Activated CD4-positive, alpha-beta T cell treated with anti-CD3 and anti-CD28 coated beads, Interleukin-2, amount 10 ng/mL, durations not matched to agents 24 days and 14 days (primary cell): ENCODE measurements around the gene CDH1. TPM values are rescaled to one million over a fixed set of nuclear protein-coding genes. Genes with fewer than 3 reads are reported as not detected.
"Not testable (repeated sequence)": the region's sequence is repeated elsewhere in the genome, so short reads cannot be mapped to it uniquely, and the experiment has no call there.

Source experiments
- DNase-seq: peaks from one replicate; pipeline ENCODE4 v3.0.0; 2022
- H3K27ac Mint-ChIP-seq: one replicate; pipeline ENCODE4 v1.8.0; 2022; ENCODE audit warnings: mild to moderate bottlenecking, mixed read lengths
- H3K27me3 Mint-ChIP-seq: one replicate; pipeline ENCODE4 v1.8.0; 2022; ENCODE audit warnings: mixed read lengths
- H3K36me3 Mint-ChIP-seq: one replicate; pipeline ENCODE4 v1.8.0; 2022; ENCODE audit warnings: low read depth, mild to moderate bottlenecking, mixed read lengths
- H3K4me1 Mint-ChIP-seq: one replicate; pipeline ENCODE4 v1.8.0; 2021; ENCODE audit warnings: mixed read lengths
- H3K4me3 Mint-ChIP-seq: one replicate; pipeline ENCODE4 v1.8.0; 2022; ENCODE audit warnings: mild to moderate bottlenecking, moderate library complexity, mixed read lengths
- H3K9me3 Mint-ChIP-seq: one replicate; pipeline ENCODE4 v1.8.0; 2021; ENCODE audit warnings: mixed read lengths
- intact Hi-C: fragments of 100-400 bp; cut with micrococcal nuclease; formaldehyde crosslinking; loops from one replicate; pipeline ENCODE4 v1.15.1; 2023
- total RNA-seq: library from RNA; stranded (reverse); gene quantifications from 2 replicates; pipeline ENCODE4 v1.2.3, GENCODE V29; 2022

CDH1 gene
- total RNA-seq, 1 donor from 2014 or later = 1.4 TPM

DNA sequence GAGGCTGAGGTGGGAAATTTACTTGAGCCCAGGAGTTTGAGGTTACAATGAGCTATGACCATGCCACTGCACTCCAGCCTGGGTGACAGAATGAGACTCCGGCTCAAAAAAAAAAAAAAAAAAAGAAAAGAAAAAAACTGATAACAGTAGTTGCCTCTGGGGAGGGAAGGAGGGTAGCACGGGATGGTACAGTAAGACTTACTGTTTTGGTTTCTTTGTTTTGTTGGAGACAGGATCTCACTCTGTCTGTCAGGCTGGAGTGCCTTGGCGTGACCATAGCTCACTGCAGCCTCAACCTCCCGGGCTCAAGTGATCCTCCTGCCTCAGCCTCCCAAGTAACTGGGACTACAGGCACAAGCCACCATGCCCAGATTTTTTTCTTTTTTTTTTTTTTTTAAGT is 20.6 kb upstream of the CDH1 start:
- intact Hi-C loops, DNase-seq, H3K4me3 Mint-ChIP-seq, H3K27me3 Mint-ChIP-seq, H3K27ac Mint-ChIP-seq, H3K9me3 Mint-ChIP-seq, H3K36me3 Mint-ChIP-seq: not testable (repeated sequence)
- peaks cover 12% of the 10 kb centered on the region for H3K4me1 Mint-ChIP-seq

- no peak for DNase-seq
- intact Hi-C loops = no loop called here
- Mint-ChIP-seq H3K36me3 (no peaks in the 10 kb centered on the region), H3K4me3 (no peak overlapping the region), H3K27ac (no peak overlapping the region), H3K27me3 (peaks cover 3% of the 10 kb centered on the region), H3K9me3 (peaks cover 3% of the 10 kb centered on the region), H3K4me1 (peaks cover 9% of the 10 kb centered on the region)
Observed at GRCh38 chr16:68717684-68718083, 19.4 kb upstream of the CDH1 start.

DNA sequence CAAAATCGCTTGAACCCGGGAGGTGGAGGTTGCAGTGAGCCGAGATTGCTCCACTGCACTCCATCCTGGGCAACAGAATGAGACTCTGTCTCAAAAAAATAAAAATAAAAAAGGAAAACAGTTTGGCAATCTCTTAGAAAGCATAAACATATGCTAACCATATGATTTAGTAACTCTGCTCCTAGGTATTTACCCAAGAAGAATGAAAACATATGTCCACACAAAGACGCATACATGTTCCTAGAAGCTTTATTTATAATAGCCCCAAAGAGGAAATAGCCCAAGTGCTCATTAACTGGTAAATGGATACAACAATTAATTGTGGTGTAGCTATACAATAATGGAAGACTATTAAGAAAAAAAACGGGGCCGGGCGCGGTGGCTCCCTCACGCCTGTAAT is 18.5 kb upstream of the CDH1 start:
- H3K4me1 Mint-ChIP-seq = peaks cover 9% of the 10 kb centered on the region
- H3K9me3 Mint-ChIP-seq = peaks cover 3% of the 10 kb centered on the region
- H3K27me3 Mint-ChIP-seq = no peaks in the 10 kb centered on the region
- H3K36me3 Mint-ChIP-seq = no peaks in the 10 kb centered on the region
- intact Hi-C loops = no loop called here
- H3K4me3 Mint-ChIP-seq = no peak overlapping the region
- H3K27ac Mint-ChIP-seq = no peak overlapping the region
- no peak for DNase-seq

GRCh38 chr16:68719993-68720489 is 17.1 kb upstream of the CDH1 start:
- Mint-ChIP-seq H3K9me3 (peaks cover 3% of the 10 kb centered on the region), H3K27me3 (no peaks in the 10 kb centered on the region), H3K27ac (peak overlapping the region; percentile 16), H3K36me3 (no peaks in the 10 kb centered on the region), H3K4me1 (peaks cover 9% of the 10 kb centered on the region), H3K4me3 (no peak overlapping the region)
- intact Hi-C loops = loop anchor here (1.0 kb wide), 1 partner anchor 32 kb away; no protein-coding TSS in a partner anchor
- DNase-seq = peak; percentile 58

DNA sequence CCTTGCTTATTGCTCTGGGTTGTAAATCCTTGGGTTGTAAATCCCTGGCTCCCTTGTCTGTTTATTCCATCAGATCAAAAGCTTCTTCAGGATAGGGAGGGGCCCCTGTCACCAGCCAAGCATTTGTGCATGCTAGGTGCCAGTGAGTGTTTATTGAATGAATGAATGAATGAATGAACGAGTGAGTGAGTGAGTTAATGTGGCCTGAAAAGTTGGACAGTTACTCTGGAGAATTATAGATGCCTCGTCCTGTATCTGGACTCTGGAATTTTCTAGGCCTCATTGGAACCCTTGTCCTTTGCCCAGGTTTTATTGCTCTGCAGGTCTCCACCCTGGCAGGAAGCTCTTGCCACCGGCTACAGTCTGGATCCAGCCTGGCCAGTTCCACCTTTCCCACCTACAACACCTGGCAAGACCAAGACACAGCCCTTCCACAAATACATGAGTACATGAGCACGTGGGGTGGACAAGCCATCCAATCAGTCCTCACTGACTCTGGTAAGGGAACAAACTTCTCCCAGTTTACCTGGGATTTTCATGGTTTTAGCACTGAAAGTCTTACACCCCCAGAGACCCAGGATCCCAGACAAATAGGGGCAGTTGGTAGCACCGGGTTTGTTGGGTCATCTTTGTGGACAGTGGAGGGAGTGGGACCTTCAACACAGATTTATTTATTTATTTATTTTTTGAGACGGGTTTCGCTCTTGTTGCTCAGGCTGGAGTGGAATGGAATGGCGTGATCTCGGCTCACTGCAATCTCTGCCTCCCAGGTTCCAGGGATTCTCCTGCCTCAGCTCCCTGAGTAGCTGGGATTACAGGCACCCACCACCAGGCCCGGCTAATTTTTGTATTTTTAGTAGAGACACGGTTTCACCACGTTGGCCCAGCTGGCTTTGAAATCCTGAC is 14.7 kb upstream of the CDH1 start:
- no peaks in the 10 kb centered on the region for H3K36me3 Mint-ChIP-seq
- H3K27ac Mint-ChIP-seq = no peak overlapping the region
- H3K27me3 Mint-ChIP-seq = no peaks in the 10 kb centered on the region
- H3K4me1 Mint-ChIP-seq = peaks cover 9% of the 10 kb centered on the region
- DNase-seq = no peak
- intact Hi-C loops = no loop called here
- peaks cover 3% of the 10 kb centered on the region for H3K9me3 Mint-ChIP-seq
- H3K4me3 Mint-ChIP-seq = no peak overlapping the region

GRCh38 chr16:68724797-68725196 is 12.3 kb upstream of the CDH1 start:
- Mint-ChIP-seq H3K27ac (no peak overlapping the region), H3K9me3 (no peaks in the 10 kb centered on the region), H3K4me1 (peaks cover 8% of the 10 kb centered on the region)

GRCh38 chr16:68728523-68728922 is 8.6 kb upstream of the CDH1 start:
- intact Hi-C loops = no loop called here
- DNase-seq = no peak
- H3K4me1 Mint-ChIP-seq = no peaks in the 10 kb centered on the region
- no peak overlapping the region for H3K4me3 Mint-ChIP-seq
- no peak overlapping the region for H3K27ac Mint-ChIP-seq
- no peaks in the 10 kb centered on the region for H3K9me3 Mint-ChIP-seq
- H3K36me3 Mint-ChIP-seq = no peaks in the 10 kb centered on the region
- peaks cover 6% of the 10 kb centered on the region for H3K27me3 Mint-ChIP-seq

More at GRCh38 chr16:68724797-68725196, 12.3 kb upstream of the CDH1 start:
- Mint-ChIP-seq H3K36me3 (no peaks in the 10 kb centered on the region), H3K27me3 (no peaks in the 10 kb centered on the region), H3K4me3 (no peak overlapping the region)
- no peak for DNase-seq
- intact Hi-C loops = no loop called here

DNA sequence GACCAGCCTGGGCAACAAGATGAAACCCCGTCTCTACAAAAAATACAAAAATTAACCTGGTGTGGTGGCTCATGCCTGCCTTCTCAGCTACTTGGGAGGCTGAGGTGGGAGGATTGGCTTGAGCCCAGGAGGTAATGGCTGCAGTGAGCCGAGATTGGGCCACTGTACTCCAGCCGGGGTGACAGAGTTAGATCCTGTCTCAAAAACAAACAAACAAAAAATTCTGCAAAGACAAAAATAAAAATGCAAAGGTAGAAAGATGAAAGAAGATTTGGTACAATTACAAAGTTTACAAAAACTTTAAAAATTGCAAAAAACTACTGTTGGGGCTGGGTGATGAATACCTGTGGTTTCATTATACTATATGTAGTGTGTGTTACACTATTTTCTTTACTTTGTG is 5.5 kb upstream of the CDH1 start:
- DNase-seq = no peak
- intact Hi-C loops = no loop called here
- Mint-ChIP-seq H3K4me3 (no peak overlapping the region), H3K4me1 (no peaks in the 10 kb centered on the region), H3K9me3 (no peaks in the 10 kb centered on the region), H3K27ac (no peak overlapping the region), H3K27me3 (peaks cover 26% of the 10 kb centered on the region), H3K36me3 (no peaks in the 10 kb centered on the region)

DNA sequence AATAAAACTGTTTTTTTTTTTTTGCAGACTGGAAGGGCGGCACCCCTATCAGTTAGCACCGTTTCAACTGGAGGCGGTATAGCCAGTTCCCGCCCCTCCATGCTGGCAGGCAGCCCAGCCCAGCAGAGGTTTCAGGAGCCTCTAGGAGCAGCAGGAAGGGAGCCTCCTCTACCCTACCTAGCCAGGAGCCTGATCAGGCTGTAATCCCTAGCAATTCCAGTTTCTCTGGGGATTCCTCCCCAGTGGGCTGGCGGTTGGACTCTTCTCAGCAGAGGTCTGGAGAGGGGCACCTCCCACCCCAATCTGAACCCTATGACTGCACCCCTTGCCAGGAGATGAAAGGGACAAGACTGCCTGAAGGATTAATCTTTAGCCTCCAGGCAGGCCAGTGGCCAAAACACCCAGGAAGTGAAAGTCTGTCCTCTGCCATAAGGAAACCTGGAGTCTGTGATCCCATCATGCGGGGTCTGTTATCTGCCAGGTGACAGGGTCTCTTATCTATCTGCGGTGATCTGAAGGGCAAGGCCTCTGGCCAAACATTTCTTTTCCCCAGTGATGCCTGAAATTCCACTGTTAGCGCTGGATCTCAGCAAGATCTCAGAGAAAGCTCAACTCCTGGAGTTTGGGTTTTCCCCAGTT is 4.9 kb upstream of the CDH1 start:
- no peak overlapping the region for H3K4me3 Mint-ChIP-seq
- intact Hi-C loops = no loop called here
- no peaks in the 10 kb centered on the region for H3K9me3 Mint-ChIP-seq
- H3K4me1 Mint-ChIP-seq = peaks cover 2% of the 10 kb centered on the region
- peaks cover 29% of the 10 kb centered on the region for H3K27me3 Mint-ChIP-seq
- no peaks in the 10 kb centered on the region for H3K36me3 Mint-ChIP-seq
- DNase-seq = no peak
- no peak overlapping the region for H3K27ac Mint-ChIP-seq

- Mint-ChIP-seq H3K4me1 (peaks cover 5% of the 10 kb centered on the region), H3K27me3 (peaks cover 32% of the 10 kb centered on the region), H3K27ac (no peak overlapping the region), H3K4me3 (no peak overlapping the region), H3K36me3 (no peaks in the 10 kb centered on the region), H3K9me3 (no peaks in the 10 kb centered on the region)
- DNase-seq = no peak
- intact Hi-C loops = no loop called here
Observed at GRCh38 chr16:68732741-68733399, 4.2 kb upstream of the CDH1 start.

DNA sequence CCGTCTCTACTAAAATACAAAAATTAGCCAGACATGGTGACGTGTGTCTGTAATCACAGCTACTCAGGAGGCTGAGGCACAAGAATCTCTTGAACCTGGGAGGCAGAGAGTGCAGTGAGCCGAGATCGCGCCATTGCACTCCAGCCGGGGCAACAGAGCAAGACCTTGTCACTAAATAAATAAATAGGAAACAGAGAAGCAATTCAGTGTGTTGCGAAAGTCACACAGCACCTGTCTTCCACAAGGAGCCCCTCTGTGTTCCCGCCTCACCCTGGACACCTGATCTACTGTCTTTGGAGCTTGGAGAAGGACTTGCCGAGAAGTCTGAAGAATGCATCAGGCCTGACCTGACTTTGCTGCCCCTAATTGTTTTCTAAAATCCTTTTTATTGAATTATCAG is 3.5 kb upstream of the CDH1 start:
- DNase-seq = no peak
- no peaks in the 10 kb centered on the region for H3K9me3 Mint-ChIP-seq
- no peak overlapping the region for H3K4me3 Mint-ChIP-seq
- H3K4me1 Mint-ChIP-seq = peaks cover 5% of the 10 kb centered on the region
- intact Hi-C loops = no loop called here
- H3K27ac Mint-ChIP-seq = no peak overlapping the region
- no peaks in the 10 kb centered on the region for H3K36me3 Mint-ChIP-seq
- H3K27me3 Mint-ChIP-seq = peaks cover 35% of the 10 kb centered on the region

DNA sequence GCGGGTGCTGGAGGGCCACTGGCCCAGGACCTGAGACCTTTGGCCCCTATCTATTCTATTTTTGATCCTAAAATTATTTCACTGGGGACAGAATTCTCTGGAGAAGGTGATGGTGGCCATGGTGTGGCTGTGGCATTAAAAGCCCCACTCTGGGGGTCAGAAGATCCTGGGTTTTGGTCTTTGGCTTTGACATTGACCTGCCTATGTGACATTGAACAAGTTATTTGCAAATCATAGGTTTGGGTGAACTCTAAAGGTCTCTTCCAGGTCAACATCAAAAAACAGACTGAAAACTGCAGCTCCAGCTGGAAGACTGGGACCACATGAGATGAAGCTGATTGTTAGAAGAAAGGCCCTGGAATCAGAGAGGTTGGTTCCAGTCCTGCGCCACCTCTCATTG is 2.3 kb upstream of the CDH1 start:
- Mint-ChIP-seq H3K9me3 (no peaks in the 10 kb centered on the region), H3K27ac (no peak overlapping the region), H3K36me3 (no peaks in the 10 kb centered on the region), H3K27me3 (peaks cover 36% of the 10 kb centered on the region), H3K4me1 (peaks cover 5% of the 10 kb centered on the region), H3K4me3 (no peak overlapping the region)
- DNase-seq = no peak
- intact Hi-C loops = no loop called here

DNA sequence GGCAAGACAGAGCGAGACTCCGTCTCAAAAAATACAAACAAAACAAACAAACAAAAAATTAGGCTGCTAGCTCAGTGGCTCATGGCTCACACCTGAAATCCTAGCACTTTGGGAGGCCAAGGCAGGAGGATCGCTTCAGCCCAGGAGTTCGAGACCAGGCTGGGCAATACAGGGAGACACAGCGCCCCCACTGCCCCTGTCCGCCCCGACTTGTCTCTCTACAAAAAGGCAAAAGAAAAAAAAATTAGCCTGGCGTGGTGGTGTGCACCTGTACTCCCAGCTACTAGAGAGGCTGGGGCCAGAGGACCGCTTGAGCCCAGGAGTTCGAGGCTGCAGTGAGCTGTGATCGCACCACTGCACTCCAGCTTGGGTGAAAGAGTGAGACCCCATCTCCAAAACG is 531 bp upstream of the CDH1 start:
- H3K9me3 Mint-ChIP-seq = no peaks in the 10 kb centered on the region
- intact Hi-C loops = no loop called here
- no peak overlapping the region for H3K27ac Mint-ChIP-seq
- peak overlapping the region; percentile 64 for H3K4me3 Mint-ChIP-seq
- peaks cover 36% of the 10 kb centered on the region for H3K27me3 Mint-ChIP-seq
- peaks cover 11% of the 10 kb centered on the region for H3K4me1 Mint-ChIP-seq
- no peaks in the 10 kb centered on the region for H3K36me3 Mint-ChIP-seq
- no peak for DNase-seq
